Endothelial cell of umbilical vein (primary cell): ENCODE data around the gene MYO9B. TPM values are rescaled to one million over a fixed set of nuclear protein-coding genes. Genes with fewer than 3 reads are reported as not detected.

Source experiments
- BruUV-seq: library from RNA; stranded (reverse); fragments of 400-500 nt; replicated peaks from 2 replicates; lab custom pipeline; 2021; lab: Mats Ljungman, UMichigan
- CTCF ChIA-PET: fragments of 300-600, 350-600 bp; sonication (Branson Sonifier 250); formaldehyde crosslinking; loops from one replicate; lab custom pipeline; 2021; ENCODE audit warnings: antibody characterized with exemption, inconsistent platforms; lab: Charles Lee
- POLR2A ChIA-PET: fragments of 300-600, 350-600 bp; sonication (Branson Sonifier 250); formaldehyde crosslinking; loops from one replicate; lab custom pipeline; 2021; ENCODE audit warnings: antibody characterized with exemption, inconsistent platforms; lab: Charles Lee
- DNase-seq: peaks from one replicate; pipeline ENCODE4 v3.0.0-alpha.2; 2011; ENCODE audit warnings: low read depth, low spot score
- FAIRE-seq: peaks from 2 replicates; lab custom pipeline; 2011; peaks lifted over from hg19 to GRCh38; lab: Jason Lieb, UNC
- H2AFZ ChIP-seq: 2 replicates; pipeline ENCODE4 v1.6.0; 2012; ENCODE audit warnings: low read depth, low read length, control low read depth, inconsistent platforms
- H3K27ac ChIP-seq: 2 replicates; pipeline ENCODE4 v1.5.1; 2011; ENCODE audit warnings: low read depth, mild to moderate bottlenecking, control low read depth, low read length, moderate library complexity; ENCODE audit not compliant: insufficient read depth
- H3K27me3 ChIP-seq, 2 experiments: 2 replicates each; pipeline versions ENCODE4 v1.6.0 to v1.6.1; 2011; ENCODE audit warnings: low read length in 2 of 2, mixed read lengths in 1 of 2; ENCODE audit not compliant: control insufficient read depth in 2 of 2, insufficient read depth in 2 of 2
- H3K36me3 ChIP-seq, 2 experiments: 2 replicates in 1 of 2; 3 replicates in 1 of 2; pipeline ENCODE4 v1.5.1; 2011; ENCODE audit warnings: low read length in 2 of 2, mild to moderate bottlenecking in 1 of 2, moderate library complexity in 1 of 2; ENCODE audit not compliant: control insufficient read depth in 2 of 2, insufficient read depth in 2 of 2; ENCODE audit errors: extremely low read depth in 1 of 2
- H3K4me1 ChIP-seq: 3 replicates; pipeline ENCODE4 v1.5.1; 2011; ENCODE audit warnings: mild to moderate bottlenecking, low read length; ENCODE audit not compliant: control insufficient read depth, insufficient read depth; ENCODE audit errors: extremely low read depth
- H3K4me2 ChIP-seq: 2 replicates; pipeline ENCODE4 v1.6.1; 2011; ENCODE audit warnings: low read length, control low read depth, mixed read lengths; ENCODE audit not compliant: insufficient read depth
- H3K4me3 ChIP-seq, 3 experiments: fragments of 200-600 bp in 1 of 3; sonication (generic), shearing (Covaris generic) in 1 of 3; replicated peaks in 1 of 3; 2 replicates each; pipeline ENCODE4 v1.5.1; 2011 to 2016; ENCODE audit warnings: control low read depth in 3 of 3, low read length in 3 of 3, mild to moderate bottlenecking in 2 of 3, inconsistent platforms in 1 of 3, low read depth in 1 of 3, moderate library complexity in 1 of 3; ENCODE audit not compliant: insufficient read depth in 1 of 3
- H3K79me2 ChIP-seq: 2 replicates; pipeline ENCODE4 v1.6.0; 2012; ENCODE audit warnings: low read length, inconsistent platforms; ENCODE audit not compliant: control insufficient read depth, insufficient read depth
- H3K9ac ChIP-seq: replicated peaks from 2 replicates; pipeline ENCODE3; 2011; ENCODE audit warnings: low read length, control low read depth; ENCODE audit not compliant: insufficient read depth; ENCODE audit errors: extremely low read depth
- H3K9me1 ChIP-seq: replicated peaks from 3 replicates; pipeline ENCODE4 v1.6.0; 2011; ENCODE audit warnings: mild to moderate bottlenecking, low read length; ENCODE audit not compliant: control insufficient read depth, insufficient read depth; ENCODE audit errors: extremely low read depth
- H3K9me3 ChIP-seq: replicated peaks from 2 replicates; pipeline ENCODE4 v1.5.1; 2012; ENCODE audit warnings: low read length, inconsistent platforms; ENCODE audit not compliant: control insufficient read depth, insufficient read depth
- H4K20me1 ChIP-seq: replicated peaks from 2 replicates; pipeline ENCODE3; 2011; ENCODE audit warnings: mild to moderate bottlenecking, low read length; ENCODE audit not compliant: control insufficient read depth, insufficient read depth; ENCODE audit errors: extremely low read depth
- CTCF ChIP-seq, 2 donors: IDR thresholded peaks; 1 replicate in 1 of 2; 2 replicates in 1 of 2; pipeline ENCODE4 v1.5.1; 2011; ENCODE audit warnings: low read length in 2 of 2, mild to moderate bottlenecking in 2 of 2, moderate library complexity in 2 of 2, control low read depth in 1 of 2, inconsistent platforms in 1 of 2, low read depth in 1 of 2; ENCODE audit not compliant: insufficient read depth in 1 of 2; ENCODE audit errors: extremely low read depth in 1 of 2
- EZH2 ChIP-seq: IDR thresholded peaks from 2 replicates; pipeline ENCODE4 v1.6.1; 2012; ENCODE audit warnings: borderline replicate concordance, low read depth, mild to moderate bottlenecking, moderate library complexity, low read length, inconsistent platforms; ENCODE audit not compliant: severe bottlenecking
- FOS ChIP-seq: IDR thresholded peaks from 2 replicates; pipeline ENCODE4 v1.6.1; 2011; ENCODE audit warnings: mild to moderate bottlenecking, low read length, moderate library complexity, borderline replicate concordance; ENCODE audit not compliant: insufficient read depth
- GATA2 ChIP-seq: IDR thresholded peaks from 2 replicates; pipeline ENCODE4 v1.7.0; 2011; ENCODE audit warnings: low read depth, mild to moderate bottlenecking, moderate library complexity, mixed read lengths, low read length; ENCODE audit not compliant: insufficient read length, insufficient read depth
- JUN ChIP-seq: IDR thresholded peaks from 2 replicates; pipeline ENCODE4 v1.6.1; 2011; ENCODE audit warnings: borderline replicate concordance, low read depth; ENCODE audit not compliant: insufficient read length, insufficient read depth
- MAX ChIP-seq: IDR thresholded peaks from 2 replicates; pipeline ENCODE4 v1.6.1; 2011; ENCODE audit not compliant: insufficient read depth, insufficient read length
- POLR2A ChIP-seq: IDR thresholded peaks from 2 replicates; pipeline ENCODE4 v1.6.1; 2012; ENCODE audit warnings: low read depth, mild to moderate bottlenecking, control low read depth, low read length
- POLR2AphosphoS5 ChIP-seq: IDR thresholded peaks from 2 replicates; pipeline ENCODE4 v1.6.1; 2012; ENCODE audit warnings: low read depth, mild to moderate bottlenecking, control low read depth, low read length, moderate library complexity; ENCODE audit not compliant: insufficient read depth
- dilution Hi-C: fragments of 300-500 bp; cut with MboI; formaldehyde crosslinking; loops from one replicate; pipeline ENCODE4 v1.15.0; 2019; ENCODE audit warnings: low sequenced_read_pairs; ENCODE audit not compliant: extremely low pct_ligation_motif_present
- intact Hi-C: fragments of 100-400 bp; cut with micrococcal nuclease; formaldehyde crosslinking; loops from one replicate; pipeline ENCODE4 v1.10.0; 2022
- polyA plus RNA-seq, 4 experiments: library from polyadenylated mRNA; depleted of rRNA in 3 of 4; stranded (reverse) in 3 of 4; unstranded in 1 of 4; fragments of >200 nt; gene quantifications; 2 replicates each; pipeline versions ENCODE4 v1.2.1 to v1.2.3, GENCODE V29; 2011 to 2012; ENCODE audit warnings: missing spikeins in 1 of 4
- total RNA-seq: library from RNA; stranded (reverse); gene quantifications from 2 replicates; pipeline ENCODE4 v1.2.3, GENCODE V29; 2021

Gene MYO9B
- total and polyA plus RNA-seq, 2 donors (not counting 3 experiments of a cell fraction or from before 2014, with no cell fraction given): 64.4 to 119 TPM

GRCh38 chr19:17244618-17245534 is 169.3 kb downstream of the MYO9B start:
- H3K27ac ChIP-seq: no peak overlapping the region
- H2AFZ ChIP-seq: peak overlapping the region; percentile 25
- no peaks in the 10 kb centered on the region for H3K9me3 ChIP-seq
- no peaks in the 10 kb centered on the region for H3K27me3 ChIP-seq
- H3K9me1 ChIP-seq: no peaks in the 10 kb centered on the region
- peak overlapping the region; percentile 81 for H3K4me2 ChIP-seq
- ChIA-PET POLR2A (interaction anchor here (0.6 kb wide), 1 partner anchor 186 kb away, joined by 5 read pairs; no protein-coding TSS in a partner anchor), CTCF (interaction anchor here (1.8 kb wide), 1 partner anchor 10 kb away, joined by 13 read pairs; no protein-coding TSS in a partner anchor)
- peaks cover 28% of the 10 kb centered on the region for H3K4me1 ChIP-seq
- DNase-seq (no peak), FAIRE-seq (no peak)
- peaks cover 0 to 2% of the 10 kb centered on the region in 2 experiments for H3K36me3 ChIP-seq
- no peak for TF ChIP-seq JUN
- TF ChIP-seq CTCF (IDR thresholded peaks at IDR 0.05; ENCODE audit: extremely low read depth in 1 of 2, insufficient read depth in 1 of 2, low read depth in 1 of 2, low read length in 2 of 2): no peak
- no peak for TF ChIP-seq POLR2AphosphoS5
- no peak for TF ChIP-seq MAX
- TF ChIP-seq EZH2: no peak
- no peak for TF ChIP-seq FOS
- no peak for TF ChIP-seq POLR2A
- no peak for TF ChIP-seq GATA2
- intact Hi-C loops: no loop called here
- BruUV-seq: no TSS peak
- peaks cover 27% of the 10 kb centered on the region for H3K79me2 ChIP-seq
- peak overlapping the region; percentile 65 to 84 (median 74) for H3K4me3 ChIP-seq
- peak overlapping the region; percentile 24 for H3K9ac ChIP-seq
- dilution Hi-C loops: no loop called here
- no peaks in the 10 kb centered on the region for H4K20me1 ChIP-seq
